ENCODE data around the gene BTNL3.

BTNL3 gene

DNA sequence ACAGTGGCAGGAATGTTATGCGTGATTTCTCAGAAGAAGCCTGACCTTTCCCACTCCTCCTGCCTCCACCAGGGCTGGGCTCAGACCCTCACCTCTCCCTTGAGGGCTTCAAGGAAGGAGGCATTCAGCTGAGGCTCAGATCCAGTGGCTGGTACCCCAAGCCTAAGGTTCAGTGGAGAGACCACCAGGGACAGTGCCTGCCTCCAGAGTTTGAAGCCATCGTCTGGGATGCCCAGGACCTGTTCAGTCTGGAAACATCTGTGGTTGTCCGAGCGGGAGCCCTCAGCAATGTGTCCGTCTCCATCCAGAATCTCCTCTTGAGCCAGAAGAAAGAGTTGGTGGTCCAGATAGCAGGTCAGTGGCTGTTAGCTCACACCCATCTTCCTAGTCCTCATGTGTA lies 61.4 kb downstream of the BTNL3 start:
- no peak for DNase-seq

DNA sequence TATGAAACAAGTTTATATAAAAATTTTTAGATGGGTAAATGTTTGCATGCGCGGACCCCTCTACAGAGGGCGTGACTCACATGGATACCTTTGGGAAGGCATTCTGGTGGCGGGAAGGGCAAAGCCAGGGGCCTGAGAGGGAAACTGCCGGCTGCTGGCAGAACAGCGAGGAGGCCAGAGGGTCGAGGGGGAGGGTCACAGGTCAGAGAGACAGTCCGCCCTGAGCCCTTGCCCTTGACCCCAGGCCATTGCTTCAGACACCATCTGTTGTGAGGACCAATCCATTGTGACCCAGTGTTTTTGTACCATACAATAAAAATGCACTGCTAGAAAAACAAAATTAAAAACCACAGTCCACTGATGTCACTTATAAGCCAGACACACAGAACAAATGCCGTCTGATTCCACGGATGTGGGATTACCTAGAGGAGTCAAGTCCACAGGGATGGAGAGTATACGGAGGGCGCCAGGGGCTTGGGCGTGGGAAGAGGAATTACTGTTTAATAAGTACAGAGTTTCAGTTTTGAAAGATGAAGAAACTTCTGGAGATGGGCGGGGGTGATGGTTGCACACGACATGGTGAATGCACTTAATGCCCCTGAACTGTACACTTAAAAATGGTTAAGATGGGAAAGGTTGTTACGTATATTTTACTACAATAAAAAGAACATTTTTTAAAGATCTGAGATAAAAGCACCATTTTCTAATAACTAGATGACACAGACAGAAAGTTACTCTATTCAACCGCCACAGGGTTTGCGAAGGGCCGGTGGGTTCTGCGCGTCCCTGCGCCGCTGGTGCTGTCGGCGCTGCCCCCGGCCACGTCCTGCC lies 63.4 kb downstream of the BTNL3 start:
- DNase-seq: no peak

- no peak for DNase-seq
These were observed 64.2 kb downstream of the BTNL3 start for GRCh38 chr5:181052672-181053487.

GRCh38 chr5:181053488-181054121 lies 65.0 kb downstream of the BTNL3 start:
- DNase-seq: no peak

GRCh38 chr5:181054138-181054537 lies 65.5 kb downstream of the BTNL3 start:
- DNase-seq: no peak

DNA sequence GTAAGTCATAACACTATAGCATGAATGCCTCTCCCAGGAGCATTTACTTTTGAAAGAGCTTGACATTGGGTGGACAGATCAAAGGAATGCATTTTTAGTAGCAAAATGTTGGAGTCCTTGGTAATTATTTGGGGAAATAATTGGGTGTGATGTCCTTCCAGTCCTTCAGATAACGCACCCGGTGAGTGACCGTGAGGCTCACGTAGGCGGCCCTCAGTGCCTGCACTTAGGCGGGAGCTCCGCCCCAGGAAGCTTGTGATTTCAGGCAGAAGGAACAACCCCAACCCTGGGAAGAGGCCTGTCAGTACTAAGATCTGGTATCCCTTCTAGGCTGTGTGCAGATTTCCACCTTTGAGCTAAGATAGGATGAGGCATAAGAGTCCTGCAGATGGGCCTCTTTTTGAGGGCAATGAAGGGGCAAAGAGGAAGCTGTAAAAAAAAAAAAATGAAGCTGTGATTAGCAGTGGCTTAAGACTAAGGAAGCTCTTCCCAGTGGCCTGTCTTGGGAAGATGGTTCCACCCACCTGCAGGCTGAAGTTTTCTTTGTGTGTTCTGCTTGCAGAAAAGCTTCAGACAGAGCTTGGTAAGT lies 66.3 kb downstream of the BTNL3 start:
- no peak for DNase-seq
